GM21619 (cell line): Measurements from ENCODE around the gene KRTAP22-1.

Experiments used
- ATAC-seq: cut with Tn5 transposase; IDR thresholded peaks from one replicate; pipeline ENCODE4 v1.9.1; 2021; ENCODE audit not compliant: unreplicated experiment

Gene KRTAP22-1

DNA sequence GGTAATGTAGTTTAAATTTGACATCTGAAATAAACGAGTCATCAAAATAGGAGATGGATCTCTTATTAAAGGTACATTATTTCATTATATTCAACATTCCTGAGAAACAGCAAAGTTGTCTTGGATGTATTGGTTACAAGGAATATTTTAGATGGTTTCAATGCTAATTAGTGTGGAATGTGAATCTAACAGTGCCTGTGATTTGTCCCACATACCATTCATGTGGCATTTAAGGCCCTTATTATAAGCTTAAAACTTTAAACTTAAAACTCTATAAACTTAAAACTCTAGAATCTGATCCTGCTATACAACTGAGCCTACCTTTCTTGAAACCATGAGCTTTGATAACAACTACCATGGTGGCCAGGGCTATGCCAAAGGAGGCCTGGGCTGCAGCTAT, at the start of gene KRTAP22-1:
KRTAP22-1 (plus strand) TSS at position 301 of the 400 bp plus-strand sequence.
- no peak for ATAC-seq

- ATAC-seq, result no peak
Observed at GRCh38 chr21:30552782-30553181, 48.1 kb upstream of the KRTAP22-1 start.

GRCh38 chr21:30555095-30555494, 45.8 kb upstream of the KRTAP22-1 start:
- no peak for ATAC-seq

DNA sequence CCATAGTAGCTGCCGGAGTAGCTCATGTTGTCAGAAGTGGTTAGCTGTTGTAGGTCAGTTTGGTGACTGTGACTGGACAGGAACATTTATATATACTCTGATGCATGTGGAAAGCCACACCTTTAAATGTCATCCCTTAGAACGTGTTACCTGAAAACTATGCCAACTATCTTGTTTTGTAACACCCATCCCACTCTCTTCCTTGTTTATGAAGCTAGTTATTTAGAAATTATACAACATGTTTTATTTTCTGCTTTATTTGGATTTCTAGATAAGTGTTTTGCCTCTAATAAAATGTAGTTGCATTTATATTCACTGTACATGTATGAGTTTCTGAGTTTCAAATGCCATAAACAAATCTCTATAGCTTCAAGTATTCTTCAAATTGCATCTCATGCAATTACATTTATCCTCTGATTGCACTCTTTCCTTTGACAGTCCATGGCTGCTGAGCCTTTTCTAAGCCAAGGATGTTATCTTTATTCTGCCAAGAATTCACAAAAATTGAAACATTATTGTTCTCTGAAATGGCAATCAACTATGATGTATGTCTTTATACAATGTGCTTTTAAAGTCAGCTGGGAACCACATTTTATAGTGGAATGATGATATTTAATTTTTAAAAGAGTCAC, 39.5 kb upstream of the KRTAP22-1 start, which contains the start of gene KRTAP19-7:
KRTAP19-7 (minus strand) TSS at position 51 of the 632 bp plus-strand sequence; CDS start at position 26, 25 bp downstream.
- ATAC-seq, result no peak

- no peak for ATAC-seq
Observed at GRCh38 chr21:30561957-30562356, 38.9 kb upstream of the KRTAP22-1 start.

GRCh38 chr21:30563072-30563471, 37.8 kb upstream of the KRTAP22-1 start:
- ATAC-seq, result no peak

DNA sequence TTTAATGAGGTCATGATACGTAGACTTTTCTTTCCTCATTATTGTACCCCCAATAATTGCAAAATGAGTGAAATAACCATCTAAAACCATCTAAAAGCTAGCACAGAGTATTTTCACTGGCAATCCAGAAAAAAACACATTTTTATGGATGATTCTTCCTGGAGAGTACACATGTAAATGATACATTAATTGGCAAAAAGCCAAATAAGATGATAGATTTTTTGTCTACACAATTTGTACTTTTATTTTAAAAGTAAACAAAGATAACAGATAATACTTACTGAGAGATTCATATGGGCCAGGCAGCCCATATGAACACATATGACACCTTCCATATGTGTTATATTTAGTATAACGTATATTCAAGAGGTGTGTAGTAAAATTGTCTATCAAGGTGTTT, 37.3 kb upstream of the KRTAP22-1 start:
- no peak for ATAC-seq

GRCh38 chr21:30567617-30568016, 33.3 kb upstream of the KRTAP22-1 start:
- no peak for ATAC-seq

DNA sequence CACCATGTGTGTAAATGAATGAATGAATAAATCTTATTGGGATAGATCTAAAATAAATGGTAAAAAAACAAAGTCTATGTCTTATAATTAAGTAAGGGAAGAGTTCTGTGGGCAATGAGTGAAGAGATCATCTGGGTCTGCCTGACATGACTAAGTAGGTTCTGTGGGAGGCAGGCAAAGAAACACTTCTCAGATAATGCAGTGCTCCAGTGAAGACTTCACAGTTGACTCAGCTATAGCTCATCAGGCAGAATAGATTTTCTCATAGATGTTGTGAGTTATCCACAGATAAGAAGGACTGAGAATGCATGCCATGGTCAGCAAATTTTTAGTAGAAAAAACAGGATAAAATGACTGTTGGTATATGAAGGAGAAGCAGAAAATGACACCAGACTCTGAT, 23.1 kb upstream of the KRTAP22-1 start:
- no peak for ATAC-seq

- ATAC-seq, result no peak
Observed at GRCh38 chr21:30579346-30579745, 21.5 kb upstream of the KRTAP22-1 start.

- no peak for ATAC-seq
Observed at GRCh38 chr21:30580132-30580531, 20.8 kb upstream of the KRTAP22-1 start.

- no peak for ATAC-seq
Observed at GRCh38 chr21:30582870-30583269, 18.0 kb upstream of the KRTAP22-1 start.

GRCh38 chr21:30590297-30590696, 10.6 kb upstream of the KRTAP22-1 start, which contains the start of gene KRTAP22-2:
Gene KRTAP22-2, minus strand, starts transcription at chr21:30590397.
- ATAC-seq, result no peak

- no peak for ATAC-seq
Observed at GRCh38 chr21:30592140-30592539, 8.7 kb upstream of the KRTAP22-1 start, which contains the start of gene KRTAP6-3. Gene KRTAP6-3, plus strand, starts transcription at chr21:30592440. Its CDS starts 6 bp downstream, at chr21:30592446.

DNA sequence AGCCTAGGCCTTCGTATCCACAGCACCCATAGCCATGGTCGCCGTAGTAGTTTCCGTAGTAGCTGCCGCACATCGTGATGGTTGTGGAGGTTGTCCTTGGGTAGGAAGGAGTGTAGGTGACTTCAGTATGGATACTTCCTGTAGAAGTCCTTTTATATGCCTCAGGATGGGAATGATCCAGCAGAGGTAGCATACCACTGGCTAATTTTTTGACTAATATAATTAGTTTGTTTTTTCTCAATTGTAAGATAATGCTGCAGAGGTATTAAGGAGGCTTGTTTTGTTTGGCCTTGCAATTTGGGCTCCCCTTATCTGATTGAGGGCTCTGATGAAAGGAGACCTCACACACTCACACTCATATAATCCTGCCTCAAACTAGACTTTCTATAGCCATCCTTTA, 2.1 kb upstream of the KRTAP22-1 start, which contains the start of gene KRTAP6-2:
KRTAP6-2 (minus strand) TSS at position 101 of the 400 bp plus-strand sequence; CDS start at position 73, 28 bp downstream.
- no peak for ATAC-seq

GRCh38 chr21:30605968-30606367, 5.1 kb downstream of the KRTAP22-1 start:
- no peak for ATAC-seq

DNA sequence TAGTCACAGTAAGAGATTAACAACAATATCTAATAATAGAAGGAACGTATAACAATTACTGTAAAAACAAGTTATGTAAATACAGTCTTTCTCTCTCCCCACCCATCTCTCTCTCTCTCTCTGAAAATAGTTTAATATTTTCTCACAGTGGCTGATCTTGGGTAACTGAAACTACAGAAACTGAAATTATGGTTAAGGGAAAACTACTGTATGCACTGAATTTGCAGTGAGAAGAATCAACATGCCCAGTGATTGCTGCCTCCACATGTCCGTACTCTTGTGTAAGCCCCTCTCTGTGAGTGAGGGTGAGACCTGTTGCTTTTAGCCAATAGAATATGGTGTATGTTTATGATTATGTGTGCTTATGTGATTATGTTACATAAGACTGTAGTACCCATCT, 11.2 kb downstream of the KRTAP22-1 start:
- ATAC-seq, result no peak

DNA sequence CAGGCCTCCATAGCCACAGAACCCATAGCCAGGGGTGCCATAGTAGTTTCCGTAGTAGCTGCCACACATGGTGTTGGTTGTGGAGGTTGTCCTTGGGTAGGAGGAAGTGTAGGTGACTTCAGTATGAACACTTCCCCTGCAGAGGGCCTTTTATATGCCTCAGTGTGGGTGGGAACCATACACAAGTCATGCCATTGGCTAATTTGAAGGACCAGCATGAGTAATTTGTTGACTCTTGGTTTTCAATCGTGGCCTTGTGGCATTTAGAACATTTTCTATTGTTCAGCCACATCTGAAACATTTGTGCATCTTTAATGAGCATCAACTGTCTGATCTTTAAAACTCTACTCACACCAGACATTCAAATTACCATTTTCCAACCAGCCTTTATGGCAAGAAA, 12.9 kb downstream of the KRTAP22-1 start, which contains the start of gene KRTAP6-1:
KRTAP6-1 (minus strand) TSS at position 95 of the 400 bp plus-strand sequence; CDS start at position 69, 26 bp downstream.
- ATAC-seq, result no peak

DNA sequence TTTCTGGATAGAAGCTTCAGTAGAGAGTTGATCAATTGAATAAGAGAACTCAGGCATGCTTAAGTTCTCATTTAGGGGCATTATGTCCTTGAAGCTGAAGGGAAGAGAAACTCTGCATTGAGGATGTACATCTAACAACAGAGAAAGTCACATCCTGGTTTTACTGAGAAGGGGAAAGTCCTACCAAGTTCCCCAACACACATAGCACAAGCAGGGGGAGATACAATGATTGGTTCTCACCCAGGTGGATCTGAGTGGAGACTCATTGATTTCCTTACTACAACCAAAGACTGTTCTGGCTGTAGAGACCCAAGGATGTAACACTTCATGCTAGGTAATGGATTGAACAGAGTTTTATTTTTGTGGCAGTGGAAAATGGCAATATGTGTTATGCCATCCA, 14.3 kb downstream of the KRTAP22-1 start:
- no peak for ATAC-seq

- ATAC-seq, result no peak
Observed at GRCh38 chr21:30616125-30616524, 15.2 kb downstream of the KRTAP22-1 start, which contains the start of gene KRTAP20-1. Gene KRTAP20-1, plus strand, starts transcription at chr21:30616425. Its CDS starts 30 bp downstream, at chr21:30616455.

GRCh38 chr21:30620080-30620479, 19.2 kb downstream of the KRTAP22-1 start:
- no peak for ATAC-seq

- no peak for ATAC-seq
Observed at GRCh38 chr21:30620522-30620921, 19.6 kb downstream of the KRTAP22-1 start, which contains the start of gene KRTAP20-4. Gene KRTAP20-4, plus strand, starts transcription at chr21:30620627.
